Sigmoid colon (tissue), 7 donors: ENCODE results near the gene A2M. TPM values are rescaled to one million over a fixed set of nuclear protein-coding genes. Genes with fewer than 3 reads are reported as not detected.

Experiments used
- DNase-seq: peaks from one replicate; pipeline ENCODE4 v3.0.0-alpha.2; 2019
- H3K27ac ChIP-seq, 4 donors: fragments of 200-600 bp; sonication (generic); one replicate each; pipeline ENCODE4 v1.5.1; 2016 to 2019; ENCODE audit warnings: mild to moderate bottlenecking in 1 of 4
- H3K27me3 ChIP-seq, 3 donors: fragments of 200-600 bp; sonication (generic); one replicate each; pipeline ENCODE4 v1.5.1; 2019; ENCODE audit warnings: mild to moderate bottlenecking in 1 of 3
- H3K36me3 ChIP-seq, 4 donors: fragments of 200-600 bp; sonication (generic); one replicate each; pipeline ENCODE4 v1.5.1; 2016 to 2019
- H3K4me1 ChIP-seq, 4 donors: fragments of 200-600 bp; sonication (generic); one replicate each; pipeline ENCODE4 v1.5.1; 2017 to 2019
- H3K4me3 ChIP-seq, 4 donors: fragments of 200-600 bp; sonication (generic); one replicate each; pipeline ENCODE4 v1.5.1; 2017 to 2019; ENCODE audit warnings: mild to moderate bottlenecking in 2 of 4, moderate library complexity in 1 of 4
- H3K9me3 ChIP-seq, 4 donors: fragments of 200-600 bp in 3 of 4; sonication (generic) in 3 of 4; one replicate each; pipeline versions ENCODE4 v1.5.1 to v1.6.1; 2013 to 2019
- CTCF ChIP-seq, 4 experiments: fragments of 450-650 bp in 3 of 4; fragments of 200-600 bp in 1 of 4; IDR thresholded peaks; one replicate each; pipeline ENCODE4 v1.5.1; 2016 to 2019; ENCODE audit warnings: antibody characterized with exemption in 4 of 4, mild to moderate bottlenecking in 3 of 4, moderate library complexity in 2 of 4
- EP300 ChIP-seq, 4 donors: sonication (generic); formaldehyde crosslinking; IDR thresholded peaks; one replicate each; pipeline ENCODE4 v1.6.1; 2017; ENCODE audit warnings: antibody characterized with exemption in 4 of 4
- POLR2A ChIP-seq, 2 donors: fragments of 450-650 bp; IDR thresholded peaks; one replicate each; pipeline ENCODE4 v1.6.1; 2016; ENCODE audit warnings: antibody characterized with exemption in 2 of 2, mild to moderate bottlenecking in 2 of 2, moderate library complexity in 2 of 2
- POLR2AphosphoS5 ChIP-seq, 4 donors: sonication (generic); formaldehyde crosslinking; IDR thresholded peaks; one replicate each; pipeline ENCODE4 v1.6.1; 2017; ENCODE audit warnings: antibody characterized with exemption in 4 of 4
- WGBS, 2 donors: extraction: QIAGEN DNeasy Blood & Tissue Kit; methylation state at CpG; one replicate each; pipeline ENCODE4 v1.1.7; 2013; 5-methylcytosine and 5-hydroxymethylcytosine counted together
- intact Hi-C: fragments of 100-400 bp; cut with DNase I; formaldehyde crosslinking; loops from one replicate; pipeline ENCODE4 v1.15.1; 2023
- polyA plus RNA-seq, 3 donors: library from polyadenylated mRNA; stranded (reverse); fragments of 200-250 nt; gene quantifications; one replicate each; pipeline ENCODE4 v1.2.3, GENCODE V29; 2013
- total RNA-seq, 4 donors: library from RNA; depleted of rRNA; stranded (reverse); fragments of >200 nt; gene quantifications; one replicate each; pipeline ENCODE4 v1.1.0, GENCODE V29; 2016
- donor health status: healthy with polysubstance abuse.
- donor health status: Bipolar disorder and iron deficiency.
- donor health status: healthy.

Gene A2M
- total and polyA plus RNA-seq, 7 donors, result 34.2 to 296 (median 195) TPM

DNA sequence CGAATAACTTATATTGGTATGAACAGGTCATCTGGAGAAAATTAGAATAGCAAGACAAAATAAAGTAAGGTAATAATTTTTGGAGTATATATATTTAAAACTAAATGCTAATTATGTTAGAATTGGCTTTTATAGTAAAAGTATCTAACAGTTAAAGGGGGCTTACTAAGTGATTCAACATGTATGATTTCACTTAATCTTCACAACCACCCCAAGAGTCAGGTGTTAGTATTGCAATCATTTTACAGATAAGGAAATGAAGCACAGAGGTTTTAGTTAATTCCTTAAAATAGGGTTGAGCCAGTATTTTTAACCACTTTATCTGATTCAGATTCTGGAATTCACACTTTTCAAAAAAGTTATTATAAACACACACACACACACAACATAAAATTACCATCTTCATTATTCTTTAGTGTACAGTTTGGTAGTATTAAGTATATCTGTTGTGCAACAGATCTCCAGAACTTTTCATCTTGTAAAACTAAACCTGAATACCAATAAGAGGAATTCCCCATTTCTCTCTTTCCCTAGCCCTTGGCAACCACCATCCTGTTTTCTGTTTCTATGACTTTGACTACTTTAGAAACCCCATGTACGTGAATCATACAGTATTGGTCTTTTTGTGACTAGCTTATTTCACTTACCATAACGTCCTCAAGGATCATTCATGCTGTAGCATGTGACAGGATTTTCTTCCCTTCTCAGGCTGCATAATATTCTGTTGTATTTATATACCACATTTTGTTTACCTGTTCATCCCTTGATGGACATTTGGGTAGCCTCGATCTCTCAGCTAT lies 12.5 kb downstream of the A2M start:
- TF ChIP-seq POLR2A (IDR thresholded peaks at IDR 0.05), result no peak
- no peak for TF ChIP-seq POLR2AphosphoS5 (IDR thresholded peaks at IDR 0.05)
- TF ChIP-seq CTCF (IDR thresholded peaks at IDR 0.05), result no peak
- TF ChIP-seq EP300 (IDR thresholded peaks at IDR 0.05), result no peak
- H3K4me1 ChIP-seq, result no peaks in the 10 kb centered on the region
- peaks cover 34 to 99% (median 43%) of the 10 kb centered on the region in 4 donors for H3K36me3 ChIP-seq
- no peak overlapping the region for H3K4me3 ChIP-seq
- WGBS, 2 donors, result 77 to 87% methylated on average over 4 of the region's 4 CpGs
- no peaks in the 10 kb centered on the region for H3K27me3 ChIP-seq
- no peak overlapping the region for H3K27ac ChIP-seq
- DNase-seq, result no peak
- intact Hi-C loops, result no loop called here
- no peaks in the 10 kb centered on the region for H3K9me3 ChIP-seq

DNA sequence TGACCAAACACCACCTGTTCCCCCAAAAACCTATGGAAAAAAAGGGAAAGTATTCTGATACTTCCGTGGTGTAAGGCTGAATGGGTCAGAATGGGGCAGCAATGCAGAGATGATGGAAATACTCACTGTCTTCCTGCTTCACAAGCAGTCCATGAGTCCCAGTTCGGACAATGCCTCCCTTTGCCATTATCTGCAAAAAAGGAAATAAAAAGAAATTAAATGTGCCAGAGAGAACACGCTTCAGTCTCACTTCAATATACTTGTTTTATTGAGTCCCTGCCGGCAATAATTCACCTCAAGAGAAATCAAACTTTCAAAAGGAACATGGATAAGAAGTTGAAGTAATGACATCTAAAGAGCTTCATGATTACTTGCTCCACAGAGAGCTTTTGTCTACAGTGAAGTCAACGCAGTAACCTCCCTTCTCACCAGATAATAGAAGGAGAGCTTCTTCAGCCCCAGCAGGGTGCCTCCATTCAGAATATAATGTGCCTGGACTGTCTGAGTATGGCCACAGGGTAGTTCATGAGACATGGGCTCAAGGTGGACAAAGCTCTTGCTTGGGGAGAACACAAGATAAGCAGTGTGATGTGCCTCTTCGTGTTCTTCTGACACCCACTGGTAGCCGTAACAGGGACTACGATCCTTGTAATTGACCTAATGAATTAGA lies 14.6 kb downstream of the A2M start:
- H3K36me3 ChIP-seq, result peaks cover 30 to 100% (median 43%) of the 10 kb centered on the region in 4 donors

GRCh38 chr12:9099552-9100190 lies 16.0 kb downstream of the A2M start:
- intact Hi-C loops, result no loop called here
- Histone ChIP-seq H3K36me3 (peaks cover 24 to 97% (median 33%) of the 10 kb centered on the region in 4 donors), H3K4me3 (no peak overlapping the region), H3K27me3 (no peaks in the 10 kb centered on the region), H3K4me1 (peaks cover 0 to 2% (median 0%) of the 10 kb centered on the region in 4 donors), H3K27ac (no peak overlapping the region), H3K9me3 (no peaks in the 10 kb centered on the region)
- 93 to 96% methylated on average over 2 of the region's 2 CpGs for WGBS, 2 donors
- no peak for TF ChIP-seq POLR2A (IDR thresholded peaks at IDR 0.05)
- no peak for TF ChIP-seq EP300 (IDR thresholded peaks at IDR 0.05)
- no peak for TF ChIP-seq CTCF (IDR thresholded peaks at IDR 0.05)
- TF ChIP-seq POLR2AphosphoS5 (IDR thresholded peaks at IDR 0.05), result no peak
- no peak for DNase-seq

More for the DNA sequence above, 14.6 kb downstream of the A2M start:
- Histone ChIP-seq H3K27ac (no peak overlapping the region), H3K4me1 (no peaks in the 10 kb centered on the region), H3K4me3 (no peak overlapping the region), H3K27me3 (no peaks in the 10 kb centered on the region), H3K9me3 (no peaks in the 10 kb centered on the region)
- intact Hi-C loops, result no loop called here
- no peak for DNase-seq
- TF ChIP-seq CTCF (IDR thresholded peaks at IDR 0.05) (no peak), EP300 (IDR thresholded peaks at IDR 0.05) (no peak), POLR2AphosphoS5 (IDR thresholded peaks at IDR 0.05) (no peak), POLR2A (IDR thresholded peaks at IDR 0.05) (no peak)
- WGBS, 2 donors, result 75 to 83% methylated on average over 8 of the region's 8 CpGs

DNA sequence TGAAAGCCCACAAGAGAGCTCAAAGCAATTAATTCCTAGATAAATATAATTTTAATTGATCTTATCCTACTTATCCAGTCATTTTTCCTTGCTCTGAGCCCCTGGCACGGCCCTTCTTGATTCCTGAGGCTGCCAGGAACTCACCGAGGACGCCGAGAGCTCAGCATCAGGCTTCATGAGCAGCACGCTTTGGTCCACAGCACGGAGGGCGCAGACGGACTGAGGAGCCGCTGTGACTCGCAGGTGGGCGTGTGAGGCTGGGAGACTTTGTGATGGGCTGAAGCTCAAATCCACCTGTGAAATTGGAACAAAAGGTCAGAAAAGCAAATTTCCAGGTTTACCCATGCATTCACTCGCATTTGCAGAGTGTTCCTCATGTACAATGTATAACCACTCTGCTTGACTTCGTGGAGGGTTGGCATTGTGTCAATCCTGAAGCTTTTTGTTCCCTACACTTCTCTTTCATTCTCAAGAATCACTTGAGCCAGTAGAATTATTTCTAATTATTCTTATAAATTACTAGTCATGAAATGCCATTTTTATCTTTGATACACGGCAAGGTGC lies 17.2 kb downstream of the A2M start:
- Histone ChIP-seq H3K27ac (no peak overlapping the region), H3K4me1 (peaks cover 0 to 8% (median 0%) of the 10 kb centered on the region in 4 donors), H3K4me3 (no peak overlapping the region), H3K9me3 (no peaks in the 10 kb centered on the region), H3K36me3 (peaks cover 16 to 97% (median 26%) of the 10 kb centered on the region in 4 donors), H3K27me3 (no peaks in the 10 kb centered on the region)
- 85 to 93% methylated on average over 14 of the region's 14 CpGs for WGBS, 2 donors
- intact Hi-C loops, result no loop called here
- DNase-seq, result no peak
- TF ChIP-seq POLR2AphosphoS5 (IDR thresholded peaks at IDR 0.05) (no peak), POLR2A (IDR thresholded peaks at IDR 0.05) (no peak), CTCF (IDR thresholded peaks at IDR 0.05) (no peak), EP300 (IDR thresholded peaks at IDR 0.05) (no peak)
